ENCODE results near the gene KIAA1755.

Gene KIAA1755

GRCh38 chr20:38270869-38271605, 10.5 kb upstream of the KIAA1755 start:
- no peak overlapping the region for H3K27ac ChIP-seq
- TF ChIP-seq ZFX (IDR thresholded peaks at IDR 0.05; ENCODE audit: borderline replicate concordance) = no peak
- TF ChIP-seq, protein P1, sequence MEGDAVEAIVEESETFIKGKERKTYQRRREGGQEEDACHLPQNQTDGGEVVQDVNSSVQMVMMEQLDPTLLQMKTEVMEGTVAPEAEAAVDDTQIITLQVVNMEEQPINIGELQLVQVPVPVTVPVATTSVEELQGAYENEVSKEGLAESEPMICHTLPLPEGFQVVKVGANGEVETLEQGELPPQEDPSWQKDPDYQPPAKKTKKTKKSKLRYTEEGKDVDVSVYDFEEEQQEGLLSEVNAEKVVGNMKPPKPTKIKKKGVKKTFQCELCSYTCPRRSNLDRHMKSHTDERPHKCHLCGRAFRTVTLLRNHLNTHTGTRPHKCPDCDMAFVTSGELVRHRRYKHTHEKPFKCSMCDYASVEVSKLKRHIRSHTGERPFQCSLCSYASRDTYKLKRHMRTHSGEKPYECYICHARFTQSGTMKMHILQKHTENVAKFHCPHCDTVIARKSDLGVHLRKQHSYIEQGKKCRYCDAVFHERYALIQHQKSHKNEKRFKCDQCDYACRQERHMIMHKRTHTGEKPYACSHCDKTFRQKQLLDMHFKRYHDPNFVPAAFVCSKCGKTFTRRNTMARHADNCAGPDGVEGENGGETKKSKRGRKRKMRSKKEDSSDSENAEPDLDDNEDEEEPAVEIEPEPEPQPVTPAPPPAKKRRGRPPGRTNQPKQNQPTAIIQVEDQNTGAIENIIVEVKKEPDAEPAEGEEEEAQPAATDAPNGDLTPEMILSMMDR (IDR thresholded peaks at IDR 0.05) = no peak

GRCh38 chr20:38269715-38270114, 9.2 kb upstream of the KIAA1755 start:
- no peak overlapping the region for H3K27ac ChIP-seq
- TF ChIP-seq, protein P1 (IDR thresholded peaks at IDR 0.05) = no peak
- no peak for TF ChIP-seq ZFX (IDR thresholded peaks at IDR 0.05; ENCODE audit: borderline replicate concordance)

- no peak overlapping the region for H3K27ac ChIP-seq
- no peak for TF ChIP-seq ZFX (IDR thresholded peaks at IDR 0.05; ENCODE audit: borderline replicate concordance)
- TF ChIP-seq, protein P1 (IDR thresholded peaks at IDR 0.05) = no peak
Measured at GRCh38 chr20:38269040-38269439, 8.5 kb upstream of the KIAA1755 start.

- TF ChIP-seq ZFX (IDR thresholded peaks at IDR 0.05; ENCODE audit: borderline replicate concordance) = no peak
- TF ChIP-seq, protein P1 (IDR thresholded peaks at IDR 0.05) = no peak
- no peak overlapping the region for H3K27ac ChIP-seq
Measured at GRCh38 chr20:38267901-38268514, 7.5 kb upstream of the KIAA1755 start.

DNA sequence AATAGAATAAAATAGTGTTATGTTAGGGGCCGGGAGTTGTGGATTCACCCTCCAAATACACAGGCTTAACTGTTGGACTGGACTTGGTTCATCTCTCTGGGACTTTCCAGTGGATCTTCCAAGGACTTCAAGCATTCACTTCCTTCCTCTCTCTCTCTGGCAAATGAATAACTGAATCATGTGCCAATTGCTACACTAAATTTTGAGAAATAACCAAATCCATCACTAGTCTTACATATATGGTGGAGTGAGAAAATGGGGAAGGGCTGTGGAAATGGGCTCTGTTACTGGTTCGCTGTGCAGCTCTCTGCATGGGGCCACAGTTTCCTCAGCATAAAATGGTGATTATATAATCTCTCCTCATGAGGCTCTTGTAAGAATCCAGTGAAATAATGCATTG, 6.8 kb upstream of the KIAA1755 start:
- TF ChIP-seq, protein P1 (IDR thresholded peaks at IDR 0.05) = no peak
- no peak for TF ChIP-seq ZFX (IDR thresholded peaks at IDR 0.05; ENCODE audit: borderline replicate concordance)
- H3K27ac ChIP-seq = no peak overlapping the region

GRCh38 chr20:38266426-38266825, 5.9 kb upstream of the KIAA1755 start:
- no peak for TF ChIP-seq ZFX (IDR thresholded peaks at IDR 0.05; ENCODE audit: borderline replicate concordance)
- TF ChIP-seq, protein P1 (IDR thresholded peaks at IDR 0.05) = no peak
- no peak overlapping the region for H3K27ac ChIP-seq

- H3K27ac ChIP-seq = no peak overlapping the region
- TF ChIP-seq, protein P1 (IDR thresholded peaks at IDR 0.05) = no peak
- TF ChIP-seq ZFX (IDR thresholded peaks at IDR 0.05; ENCODE audit: borderline replicate concordance) = no peak
Measured at GRCh38 chr20:38262931-38263330, 2.4 kb upstream of the KIAA1755 start.
